GM12878 (cell line): ENCODE measurements around the gene ASRGL1. TPM values are rescaled to one million over a fixed set of nuclear protein-coding genes. Genes with fewer than 3 reads are reported as not detected.
"Not testable (repeated sequence)": the region's sequence is repeated elsewhere in the genome, so short reads cannot be mapped to it uniquely, and the experiment has no call there.

Experiments
- ATAC-seq: fragments of 200-7000 bp; cut with Tn5 transposase; 3 replicates; pipeline ENCODE4 v1.9.1; 2020; ENCODE audit warnings: mild to moderate bottlenecking, moderate library complexity
- BruUV-seq: library from RNA; stranded (reverse); fragments of 400-500 nt; replicated peaks from 2 replicates; lab custom pipeline; 2021; lab: Mats Ljungman, UMichigan
- CTCF ChIA-PET: fragments of 300-600 bp; sonication (Branson Sonifier 250); formaldehyde crosslinking; extraction: SDS; loops from one replicate; lab custom pipeline; 2021; ENCODE audit warnings: inconsistent platforms; lab: Yijun Ruan, JAX
- POLR2A ChIA-PET: fragments of 350-600 bp; formaldehyde crosslinking; extraction: SDS; loops from one replicate; lab custom pipeline; 2021; ENCODE audit warnings: inconsistent platforms; lab: Charles Lee
- RAD21 ChIA-PET: fragments of 300-600 bp; sonication (Branson Sonifier 250); formaldehyde crosslinking; loops from one replicate; lab custom pipeline; 2023; ENCODE audit warnings: antibody characterized with exemption; ENCODE audit not compliant: unreplicated experiment; lab: Charles Lee
- SMC1A ChIA-PET: fragments of 300-600 bp; sonication (Branson Sonifier 250); formaldehyde crosslinking; loops from one replicate; lab custom pipeline; 2023; ENCODE audit not compliant: unreplicated experiment, uncharacterized antibody; lab: Charles Lee
- DNase-seq: peaks from one replicate; pipeline ENCODE4 v3.0.0-alpha.2; 2011; ENCODE audit warnings: low read depth, low spot score
- FAIRE-seq: peaks from 3 replicates; lab custom pipeline; 2011; peaks lifted over from hg19 to GRCh38; lab: Jason Lieb, UNC
- H2AFZ ChIP-seq: 2 replicates; pipeline ENCODE4 v1.6.0; 2011; ENCODE audit warnings: low read depth, low read length, control low read depth; ENCODE audit not compliant: control insufficient read depth
- H3K27ac ChIP-seq: 2 replicates; pipeline ENCODE4 v1.5.1; 2011; ENCODE audit warnings: control low read depth; ENCODE audit not compliant: control insufficient read depth, insufficient read depth
- H3K27me3 ChIP-seq, 2 experiments: replicated peaks in 1 of 2; 2 replicates each; pipeline versions ENCODE4 v1.6.0 to v1.6.1; 2011; ENCODE audit warnings: low read length in 1 of 2; ENCODE audit not compliant: control insufficient read depth in 2 of 2, insufficient read depth in 2 of 2
- H3K36me3 ChIP-seq, 2 experiments: 2 replicates each; pipeline ENCODE4 v1.5.1; 2011; ENCODE audit warnings: low read length in 1 of 2; ENCODE audit not compliant: control insufficient read depth in 2 of 2, insufficient read depth in 2 of 2
- H3K4me1 ChIP-seq: 2 replicates; pipeline ENCODE4 v1.6.1; 2011; ENCODE audit warnings: mild to moderate bottlenecking, low read length, moderate library complexity, mixed read lengths; ENCODE audit not compliant: control insufficient read depth, insufficient read depth
- H3K4me2 ChIP-seq: 2 replicates; pipeline ENCODE4 v1.6.0; 2011; ENCODE audit warnings: control low read depth; ENCODE audit not compliant: control insufficient read depth, insufficient read depth
- H3K4me3 ChIP-seq: fragments of 200-600 bp; sonication (generic); 2 replicates; pipeline ENCODE4 v1.5.1; 2016
- H3K79me2 ChIP-seq: 2 replicates; pipeline ENCODE4 v1.6.0; 2011; ENCODE audit warnings: low read length; ENCODE audit not compliant: control insufficient read depth, insufficient read depth
- H3K9ac ChIP-seq: 2 replicates; pipeline ENCODE4 v1.8.0; 2011; ENCODE audit warnings: low read length, control low read depth, mixed read lengths; ENCODE audit not compliant: control insufficient read depth, insufficient read depth
- H3K9me3 ChIP-seq: replicated peaks from 3 replicates; pipeline ENCODE4 v1.5.1; 2011; ENCODE audit warnings: mild to moderate bottlenecking, low read length; ENCODE audit not compliant: control insufficient read depth, insufficient read depth
- H4K20me1 ChIP-seq: 2 replicates; pipeline ENCODE4 v1.6.0; 2011; ENCODE audit not compliant: control insufficient read depth, insufficient read depth
- WGBS: methylation state at CpG from one replicate; pipeline ENCODE4 v1.1.6; 2016; ENCODE audit warnings: low lambda C conversion rate; ENCODE audit not compliant: insufficient replicate concordance, insufficient coverage; ENCODE audit errors: missing lambda C conversion rate; 5-methylcytosine and 5-hydroxymethylcytosine counted together
- in situ Hi-C: fragments of 300-500 bp; cut with MboI; formaldehyde crosslinking; loops from 9 replicates; pipeline ENCODE4 v1.14.3; 2018; ENCODE audit warnings: mixed read lengths
- intact Hi-C: fragments of 100-400 bp; cut with micrococcal nuclease; formaldehyde crosslinking; loops from one replicate; pipeline ENCODE4 v1.14.2; 2022; ENCODE audit not compliant: unreplicated experiment
- polyA plus RNA-seq, 11 experiments: library from polyadenylated mRNA; depleted of rRNA in 4 of 11; unstranded in 6 of 11; stranded (reverse) in 5 of 11; fragments of >200 nt; fragmentation: Nextera tagmentation in 4 of 11; fragmentation: Illumina TruSeq in 1 of 11; extraction: Ambion mirVana in 4 of 11; extraction: Trizol in 1 of 11; gene quantifications; 1 replicate in 1 of 11; 2 replicates in 10 of 11; pipeline versions ENCODE4 v1.2.1 to v1.2.3, GENCODE V29; 2011 to 2016; ENCODE audit warnings: inconsistent platforms in 2 of 11, missing spikeins in 2 of 11, low read depth in 1 of 11
- total RNA-seq, 4 experiments: library from RNA; depleted of rRNA in 3 of 4; stranded (reverse); fragments of >200 nt in 3 of 4; fragmentation: Illumina TruSeq in 1 of 4; extraction: Trizol in 1 of 4; gene quantifications; 2 replicates each; pipeline versions ENCODE4 v1.2.1 to v1.2.3, GENCODE V29; 2013 to 2021

ASRGL1 gene
- total and polyA plus RNA-seq, 10 of the 15 experiments (the other 5 are each of a cell fraction or from before 2014, with no cell fraction given): 0.97 to 24.5 (median 4.8) TPM

DNA sequence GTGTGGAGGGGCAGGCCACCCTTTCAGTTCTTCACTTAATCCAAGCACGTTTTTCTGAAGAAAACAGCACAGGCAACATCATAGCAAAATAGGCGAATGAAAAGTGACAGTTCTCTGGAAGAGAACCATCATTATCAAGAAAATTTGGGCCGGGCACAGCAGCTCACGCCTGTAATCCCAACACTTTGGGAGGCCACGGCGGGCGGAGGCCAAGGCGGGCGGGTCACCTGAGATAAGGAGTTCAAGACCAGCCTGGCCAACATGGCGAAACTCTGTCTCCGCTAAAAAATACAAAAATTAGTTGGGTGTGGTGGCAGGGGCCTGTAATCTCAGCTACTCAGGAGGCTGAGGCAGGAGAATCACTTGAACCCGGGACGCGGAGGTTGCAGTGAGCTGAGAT lies 9.7 kb upstream of the ASRGL1 start:
- ATAC-seq, H3K9me3 ChIP-seq, FAIRE-seq, H2AFZ ChIP-seq, CTCF ChIA-PET, H3K4me1 ChIP-seq, DNase-seq, H3K9ac ChIP-seq, SMC1A ChIA-PET, H3K36me3 ChIP-seq, H3K27me3 ChIP-seq, H3K4me2 ChIP-seq, H4K20me1 ChIP-seq, POLR2A ChIA-PET, H3K79me2 ChIP-seq, BruUV-seq, in situ Hi-C loops, H3K27ac ChIP-seq, H3K4me3 ChIP-seq: not testable (repeated sequence)
- RAD21 ChIA-PET: interaction anchor here (0.6 kb wide), 1 partner anchor 83 kb away, joined by 3 read pairs; no protein-coding TSS in a partner anchor
- intact Hi-C loops: loop anchor here (5.0 kb wide), 1 partner anchor 110 kb away; no protein-coding TSS in a partner anchor
- WGBS: 62% methylated on average over 11 of the region's 14 CpGs

GRCh38 chr11:62331264-62331663 lies 6.0 kb upstream of the ASRGL1 start:
- WGBS: 39% methylated on average over 3 of the region's 3 CpGs
- BruUV-seq, CTCF ChIA-PET, H3K79me2 ChIP-seq, ATAC-seq, H3K9ac ChIP-seq, H3K36me3 ChIP-seq, POLR2A ChIA-PET, in situ Hi-C loops, H3K4me2 ChIP-seq, H3K9me3 ChIP-seq, RAD21 ChIA-PET, intact Hi-C loops, H3K27ac ChIP-seq, H3K4me3 ChIP-seq, H3K27me3 ChIP-seq, H4K20me1 ChIP-seq, DNase-seq, H2AFZ ChIP-seq, FAIRE-seq, H3K4me1 ChIP-seq: not testable (repeated sequence)
- SMC1A ChIA-PET: interaction anchor here (0.6 kb wide), 1 partner anchor 100 kb away, joined by 3 read pairs; no protein-coding TSS in a partner anchor
